ENCODE data around the gene PTPRZ1.

PTPRZ1 gene

DNA sequence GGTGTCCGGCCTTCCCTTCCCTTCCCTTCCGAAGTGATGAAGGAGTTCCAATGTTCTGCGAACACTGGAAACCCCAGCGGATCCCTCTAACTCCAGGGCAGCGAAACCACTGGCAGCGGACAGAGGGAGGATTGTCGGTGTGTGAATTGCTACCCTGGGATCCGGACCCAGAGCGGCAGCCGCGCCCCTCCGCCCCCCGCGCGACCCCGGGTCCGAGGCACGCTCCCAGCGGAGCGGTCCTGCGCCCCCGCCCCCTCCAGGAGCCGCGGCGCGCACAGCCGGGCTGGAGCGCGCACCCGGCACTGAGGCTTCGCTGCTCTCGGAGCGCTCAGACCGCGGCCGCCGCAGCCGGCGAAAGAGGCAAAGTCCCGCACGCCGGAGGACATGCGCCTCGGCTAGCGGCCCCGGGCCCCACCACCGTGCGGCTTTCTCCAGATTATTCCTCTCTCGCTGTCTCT lies at the start of gene PTPRZ1:
Gene PTPRZ1, plus strand, starts transcription at position 331 of the 458 bp plus-strand sequence. CDS start 339 bp downstream, outside the sequence.
- in situ Hi-C loops (cut with MboI; ENCODE audit: low sequenced_read_pairs): no loop called here

DNA sequence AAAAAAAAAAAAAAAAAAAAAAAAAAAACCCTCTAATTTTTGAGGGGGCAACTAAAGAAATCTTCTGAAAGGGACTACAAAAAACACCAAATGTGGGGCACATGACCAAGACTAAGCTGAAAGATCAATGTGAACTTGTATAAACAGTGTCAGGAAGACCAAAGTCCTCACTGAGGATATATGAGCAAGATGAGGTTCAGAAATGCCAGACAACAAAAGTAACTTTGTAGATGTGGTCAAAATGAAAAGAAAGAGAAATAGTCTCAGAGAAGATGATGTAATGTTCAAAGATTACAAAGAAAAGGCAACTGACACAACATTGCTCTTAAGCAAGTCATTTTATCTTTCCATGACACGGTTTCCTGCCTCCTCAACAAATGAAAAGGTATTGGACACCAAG lies 48.7 kb upstream of the PTPRZ1 start:
- in situ Hi-C loops (cut with MboI; ENCODE audit: low sequenced_read_pairs): no loop called here

DNA sequence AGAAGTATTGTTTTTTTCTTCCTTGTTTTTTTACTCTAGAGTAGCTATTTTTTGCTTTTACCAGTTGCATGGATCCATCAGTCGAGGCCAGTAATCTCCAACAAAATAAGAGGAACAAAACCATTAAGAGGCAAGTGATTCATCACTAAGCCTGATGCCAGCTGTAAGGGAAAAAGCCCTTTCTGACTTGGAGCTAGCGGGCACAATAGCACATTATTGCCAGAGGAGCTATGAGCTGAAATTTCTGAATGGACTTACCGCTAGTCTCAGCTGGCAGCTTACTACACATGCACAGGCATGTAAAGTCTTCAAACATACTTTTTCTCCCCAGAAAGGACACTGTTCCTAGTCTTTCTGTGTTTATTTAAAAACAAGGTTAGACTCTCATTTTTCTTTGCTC lies 41.6 kb upstream of the PTPRZ1 start:
- in situ Hi-C loops (cut with MboI; ENCODE audit: low sequenced_read_pairs): no loop called here

DNA sequence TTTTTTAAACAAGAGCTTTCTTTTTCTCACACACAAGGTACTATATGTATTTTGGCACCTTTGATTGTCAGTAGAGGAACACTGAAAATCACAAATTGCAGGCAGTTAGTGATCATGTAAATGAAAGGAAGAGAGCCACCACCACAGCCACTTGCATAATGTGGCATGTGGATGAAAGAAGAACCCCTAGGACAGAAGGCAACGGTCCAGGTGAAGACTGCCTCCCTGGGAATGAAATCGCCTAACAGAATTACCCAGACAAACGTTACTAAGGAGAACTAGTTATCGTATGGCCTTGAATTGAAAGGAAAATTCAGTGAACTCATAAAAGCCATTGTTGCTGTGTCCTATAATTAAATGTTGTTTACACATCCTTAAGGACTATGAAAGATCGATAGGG lies 41.2 kb upstream of the PTPRZ1 start:
- in situ Hi-C loops (cut with MboI; ENCODE audit: low sequenced_read_pairs): no loop called here

DNA sequence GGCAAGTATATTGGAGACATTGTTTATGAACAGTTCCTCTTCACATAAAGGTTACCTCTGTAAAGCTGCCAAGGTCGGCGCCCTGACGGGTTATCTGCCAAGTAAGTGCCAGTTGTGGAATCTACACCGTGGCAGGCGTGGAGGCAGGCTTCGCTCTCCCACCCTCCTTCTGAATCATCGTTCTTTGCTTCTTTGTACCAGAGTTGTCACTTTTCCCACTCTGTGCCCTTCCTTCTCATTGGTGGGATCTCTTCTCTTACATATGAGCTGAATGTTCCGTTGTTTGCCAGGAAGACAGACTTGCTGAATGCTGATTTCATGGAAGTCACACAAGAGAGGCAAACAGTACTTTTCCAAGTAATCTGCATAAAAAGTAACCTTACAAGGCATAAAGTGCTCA lies 40.6 kb upstream of the PTPRZ1 start:
- in situ Hi-C loops (cut with MboI; ENCODE audit: low sequenced_read_pairs): no loop called here

DNA sequence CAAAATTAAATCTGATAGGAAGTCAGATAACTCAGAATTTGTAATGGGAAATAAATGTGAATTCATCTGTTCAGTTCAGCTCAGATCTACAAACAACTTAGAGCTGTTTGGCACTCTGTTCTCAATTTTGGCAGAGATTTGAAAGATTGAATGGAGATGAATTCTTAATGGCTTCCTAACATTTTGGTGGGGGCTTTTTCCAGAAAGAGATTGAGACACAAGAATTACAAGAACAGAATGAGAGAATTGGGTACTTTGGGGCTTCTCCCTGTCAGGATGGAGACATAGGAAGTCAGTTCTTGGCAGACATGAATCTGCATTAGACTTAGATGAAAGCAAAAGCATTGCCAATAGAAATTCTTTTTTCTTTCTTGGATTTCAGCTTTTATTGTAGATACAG lies 39.0 kb upstream of the PTPRZ1 start:
- in situ Hi-C loops (cut with MboI; ENCODE audit: low sequenced_read_pairs): no loop called here

DNA sequence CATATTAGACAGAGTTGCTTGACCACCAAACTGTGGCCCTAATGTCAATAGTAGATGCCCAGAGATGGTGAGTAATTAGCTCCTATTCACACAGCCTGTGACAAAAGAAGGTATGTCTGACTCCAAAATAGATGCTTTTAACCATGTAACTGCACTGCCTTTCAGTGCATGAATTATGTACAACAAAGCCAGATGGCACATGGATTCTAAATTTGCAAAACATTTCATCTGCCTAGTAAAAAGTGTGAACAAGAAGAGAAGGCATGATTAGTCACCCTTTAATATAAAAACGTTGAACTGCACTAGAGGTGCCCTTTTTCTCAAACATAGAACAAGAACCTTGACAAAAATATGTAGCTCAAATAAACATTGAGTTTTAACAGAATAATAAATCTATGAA lies 35.5 kb upstream of the PTPRZ1 start:
- in situ Hi-C loops (cut with MboI; ENCODE audit: low sequenced_read_pairs): no loop called here

DNA sequence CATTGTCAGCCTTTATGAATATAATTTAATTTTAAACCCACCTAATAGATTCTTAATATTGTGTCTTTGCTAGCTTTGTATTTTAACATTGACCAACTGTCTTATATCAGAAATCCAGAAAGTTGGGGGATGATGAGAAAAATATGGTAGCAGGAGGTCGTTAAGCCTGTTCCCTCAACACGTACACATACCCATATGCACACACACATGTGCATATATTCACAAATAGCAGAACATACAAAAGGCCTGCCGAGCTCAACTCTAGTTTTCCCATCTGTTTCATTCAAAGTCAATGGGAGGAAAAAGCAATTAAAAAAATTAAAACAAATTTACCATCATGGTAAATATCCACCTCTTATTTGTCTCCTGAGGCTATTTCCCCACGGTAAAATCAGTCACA lies 25.9 kb upstream of the PTPRZ1 start:
- in situ Hi-C loops (cut with MboI; ENCODE audit: low sequenced_read_pairs): no loop called here

DNA sequence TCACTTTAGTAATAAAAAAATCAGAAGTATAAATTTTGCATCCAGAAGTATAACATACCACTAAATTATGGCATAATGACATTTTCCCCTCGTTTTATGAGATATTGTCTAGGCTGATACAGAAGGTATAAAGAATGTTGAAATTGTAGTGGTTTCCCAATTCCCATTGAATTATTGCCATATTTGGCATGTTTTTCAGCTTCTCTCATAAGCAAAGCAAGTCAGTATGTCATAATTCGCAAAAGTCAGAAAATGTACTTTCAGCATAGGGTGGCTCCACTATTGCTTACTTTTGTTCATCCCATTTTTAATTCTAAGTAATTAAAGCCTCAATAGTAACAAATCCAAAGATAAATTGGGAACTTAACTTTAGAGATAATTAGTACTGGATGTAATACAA lies 19.7 kb upstream of the PTPRZ1 start:
- in situ Hi-C loops (cut with MboI; ENCODE audit: low sequenced_read_pairs): no loop called here

DNA sequence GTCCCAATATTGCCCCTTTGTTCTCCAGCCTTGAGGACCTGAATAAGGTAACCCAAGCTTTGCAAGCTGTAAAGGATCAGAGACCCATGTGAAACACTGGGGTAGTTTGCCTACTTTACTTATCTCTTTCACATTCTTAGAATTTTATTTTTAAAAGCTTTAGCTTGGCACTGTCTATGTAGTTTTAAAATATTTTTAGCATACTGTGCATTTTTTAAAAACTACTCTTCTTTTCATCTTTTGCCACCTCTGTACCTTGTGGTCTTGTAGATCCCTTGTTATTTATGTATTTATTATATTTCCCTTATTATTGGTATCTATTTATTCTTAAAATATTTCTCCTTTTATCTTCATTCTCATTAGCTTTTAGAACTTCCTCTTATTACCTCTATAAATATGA lies 12.0 kb upstream of the PTPRZ1 start:
- in situ Hi-C loops (cut with MboI; ENCODE audit: low sequenced_read_pairs): no loop called here

DNA sequence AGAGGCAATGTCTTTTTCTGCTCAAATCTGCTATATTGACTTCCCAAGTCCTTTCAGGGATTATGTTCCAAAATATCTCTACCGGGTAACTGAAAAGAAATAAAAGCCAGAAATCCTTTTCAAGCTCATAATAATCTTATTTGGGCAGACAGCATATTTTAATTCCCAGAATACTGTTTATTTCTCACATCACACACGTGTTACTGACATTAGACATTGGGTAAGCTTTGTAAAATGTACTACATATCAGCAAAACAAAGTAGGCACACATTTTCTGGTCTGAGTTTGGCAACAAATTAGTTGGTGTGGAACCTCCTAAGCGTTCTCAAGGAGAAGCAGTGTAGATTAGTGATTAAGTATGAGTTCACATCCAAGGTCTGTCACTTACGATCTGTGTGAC lies 10.4 kb upstream of the PTPRZ1 start:
- in situ Hi-C loops (cut with MboI; ENCODE audit: low sequenced_read_pairs): no loop called here

DNA sequence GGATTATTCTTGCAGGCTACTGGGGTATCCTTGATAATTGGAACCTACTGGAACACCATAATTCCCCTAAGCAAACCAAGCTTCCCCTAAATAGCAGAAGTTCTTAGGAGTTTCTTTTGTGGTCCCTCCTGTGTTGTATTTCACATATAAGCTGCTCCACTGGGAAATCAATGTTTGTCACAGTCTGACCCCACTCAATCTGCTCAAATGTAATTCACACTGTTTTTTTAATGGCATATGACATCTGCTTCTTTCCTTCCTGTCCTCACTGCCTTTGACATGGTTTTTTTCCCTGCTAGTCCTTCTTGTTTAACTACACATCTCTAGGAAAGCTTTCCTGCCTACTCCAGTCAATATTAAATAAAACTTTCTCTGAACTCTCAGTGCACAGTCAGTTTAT lies 1.8 kb upstream of the PTPRZ1 start:
- in situ Hi-C loops (cut with MboI; ENCODE audit: low sequenced_read_pairs): no loop called here

DNA sequence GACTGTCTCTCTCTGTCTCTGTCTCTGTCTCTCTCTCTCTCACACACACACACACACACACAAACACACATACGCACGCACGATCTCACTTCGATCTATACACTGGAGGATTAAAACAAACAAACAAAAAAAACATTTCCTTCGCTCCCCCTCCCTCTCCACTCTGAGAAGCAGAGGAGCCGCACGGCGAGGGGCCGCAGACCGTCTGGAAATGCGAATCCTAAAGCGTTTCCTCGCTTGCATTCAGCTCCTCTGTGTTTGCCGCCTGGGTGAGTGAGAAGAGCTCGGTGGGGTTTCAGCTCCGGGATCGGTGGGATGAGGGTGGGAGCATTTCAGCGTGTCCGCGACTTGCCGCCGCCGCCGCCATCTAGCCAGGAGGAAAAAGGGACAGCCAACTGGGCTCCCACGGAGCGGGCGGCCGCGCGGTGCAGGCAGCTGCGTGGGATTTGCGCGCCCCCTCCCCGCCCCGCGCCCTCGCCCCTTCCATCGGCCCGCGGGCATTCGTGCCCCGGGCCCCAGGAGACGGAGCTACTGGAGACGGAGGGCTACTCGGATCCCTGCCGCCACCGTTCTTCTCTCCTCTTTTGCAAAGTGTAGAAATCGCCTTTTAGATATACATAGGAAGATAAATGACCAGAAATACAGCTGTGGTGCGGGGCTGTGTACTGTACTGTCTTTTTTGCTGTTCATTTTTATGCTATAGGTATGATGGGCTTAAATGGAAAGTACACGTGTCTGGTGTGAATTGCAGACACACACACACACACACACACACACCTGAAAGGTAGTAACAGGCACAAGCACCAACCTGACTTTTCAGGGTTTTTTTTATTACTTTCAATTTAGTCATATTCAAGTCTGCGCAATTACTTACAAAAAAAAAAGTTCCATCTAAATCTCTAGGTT lies 581 bp downstream of the PTPRZ1 start:
- in situ Hi-C loops (cut with MboI; ENCODE audit: low sequenced_read_pairs): no loop called here

DNA sequence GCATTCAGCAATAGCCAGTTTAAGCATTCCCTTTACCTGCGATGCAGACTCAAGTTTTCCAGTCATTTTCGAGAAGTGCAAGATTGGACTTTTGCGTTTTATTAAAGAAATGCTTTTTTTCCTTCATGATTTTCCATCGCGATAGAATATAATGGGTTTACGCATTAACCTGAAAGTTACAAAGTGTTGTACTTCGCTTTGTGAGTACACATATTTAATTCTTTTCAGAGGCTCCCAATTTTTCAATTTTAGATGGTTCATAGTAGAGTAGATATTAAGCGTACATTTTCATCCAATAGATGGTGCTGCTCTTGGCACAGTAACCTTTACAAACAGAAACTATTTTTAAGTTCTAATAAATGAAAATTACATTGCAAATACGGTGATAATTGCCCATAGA lies 1.3 kb downstream of the PTPRZ1 start:
- in situ Hi-C loops (cut with MboI; ENCODE audit: low sequenced_read_pairs): no loop called here

DNA sequence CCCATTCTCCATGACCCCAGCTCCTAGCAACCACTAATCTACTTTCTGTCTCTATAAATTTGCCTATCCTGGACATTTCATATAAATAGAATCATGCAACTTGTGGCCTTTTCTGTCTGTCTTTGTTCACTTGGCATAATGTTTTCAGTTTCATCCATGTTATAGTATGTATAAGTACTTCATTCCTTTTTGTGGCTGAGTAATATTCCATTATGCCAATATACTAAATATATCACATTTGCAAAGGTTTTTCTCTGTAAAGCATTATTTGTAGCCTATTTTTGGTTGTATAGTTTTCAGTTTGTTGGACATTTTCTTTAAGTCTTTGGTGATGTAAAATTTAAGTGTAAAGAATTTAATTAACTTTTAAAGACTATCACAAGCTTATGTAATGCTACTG lies 2.2 kb downstream of the PTPRZ1 start:
- in situ Hi-C loops (cut with MboI; ENCODE audit: low sequenced_read_pairs): no loop called here

DNA sequence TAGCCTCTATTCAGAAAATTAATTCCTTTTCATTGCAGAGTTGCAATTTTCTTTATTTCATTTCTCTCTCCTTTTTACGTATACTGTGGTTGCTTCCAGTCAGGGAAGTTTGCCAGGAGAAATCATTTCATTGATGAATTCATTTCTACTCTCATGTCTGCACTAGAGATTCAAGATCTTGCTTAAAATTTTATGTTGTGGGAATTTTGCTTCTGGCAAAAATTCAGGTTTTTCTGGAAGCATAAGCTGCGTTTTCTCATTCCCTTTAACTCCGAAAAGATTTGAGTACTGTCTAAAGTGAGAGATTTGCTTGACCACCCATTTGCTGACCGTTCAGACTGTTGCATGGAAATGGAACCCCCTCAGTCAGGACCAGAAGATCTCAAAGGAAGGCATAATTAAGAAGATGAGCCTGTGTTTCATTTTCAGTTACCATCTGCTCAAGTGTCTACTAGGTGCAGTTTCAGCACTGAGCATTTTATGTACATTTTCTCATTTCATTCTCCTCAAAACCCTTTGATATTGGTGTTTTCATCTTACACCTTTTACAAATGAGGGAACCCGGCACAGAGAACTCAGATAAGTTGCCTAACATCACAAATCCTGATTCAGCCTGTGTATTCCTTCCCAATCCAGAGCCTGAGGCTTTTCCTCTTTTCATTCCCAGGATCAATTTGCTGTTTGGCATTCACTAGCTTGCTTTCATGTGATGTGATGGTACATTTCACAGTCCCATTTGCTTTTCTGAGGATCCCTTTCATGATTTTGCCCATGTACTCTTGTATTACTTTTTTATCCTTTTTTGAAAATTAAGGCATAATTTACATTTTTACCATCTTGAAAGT lies 3.9 kb downstream of the PTPRZ1 start:
- in situ Hi-C loops (cut with MboI; ENCODE audit: low sequenced_read_pairs): no loop called here

DNA sequence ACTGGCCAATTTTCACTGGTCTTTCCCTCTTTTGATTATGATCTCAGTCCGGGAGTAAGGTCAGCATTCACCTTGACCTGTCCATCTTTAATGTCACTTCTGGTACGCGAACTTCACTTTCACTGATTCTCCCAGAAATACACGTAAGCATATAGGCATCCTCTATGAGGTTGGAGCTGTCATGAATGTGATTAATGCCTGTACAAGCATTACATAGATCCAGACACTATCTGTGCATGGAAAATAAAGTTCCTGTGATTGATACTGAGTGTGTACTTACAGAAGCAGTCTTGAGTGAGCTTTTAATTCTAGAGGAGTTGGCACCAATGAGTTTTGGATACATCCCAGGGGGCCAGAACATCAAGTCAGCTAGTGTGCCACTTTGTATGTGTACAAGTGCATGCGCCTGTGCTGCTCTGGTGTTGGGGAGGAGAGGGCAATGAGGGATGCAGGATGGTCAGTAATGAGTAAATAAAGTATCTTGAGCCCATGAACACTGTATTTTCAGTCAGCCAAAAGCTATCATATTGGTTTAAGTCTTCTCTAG lies 6.0 kb downstream of the PTPRZ1 start:
- in situ Hi-C loops (cut with MboI; ENCODE audit: low sequenced_read_pairs): no loop called here

DNA sequence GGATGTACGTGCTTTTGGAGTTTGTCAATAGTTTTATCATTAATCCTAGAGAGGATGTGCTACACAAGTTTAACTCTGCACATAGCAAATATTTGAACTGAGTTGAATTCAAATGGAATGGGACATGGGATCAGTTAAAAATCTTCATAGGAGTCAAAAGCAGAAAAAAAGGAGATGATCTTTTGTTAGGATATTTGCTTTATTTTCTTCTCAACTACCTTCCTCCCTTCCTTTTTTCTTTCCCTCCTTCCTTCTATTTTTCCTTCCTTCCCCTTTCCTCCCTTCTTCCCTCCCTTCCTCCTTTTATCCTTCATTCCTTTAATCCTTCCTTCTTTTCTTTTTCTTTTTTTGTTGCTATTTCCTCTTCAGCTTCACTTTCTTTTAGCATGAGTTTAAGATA lies 6.6 kb downstream of the PTPRZ1 start:
- in situ Hi-C loops (cut with MboI; ENCODE audit: low sequenced_read_pairs): no loop called here

DNA sequence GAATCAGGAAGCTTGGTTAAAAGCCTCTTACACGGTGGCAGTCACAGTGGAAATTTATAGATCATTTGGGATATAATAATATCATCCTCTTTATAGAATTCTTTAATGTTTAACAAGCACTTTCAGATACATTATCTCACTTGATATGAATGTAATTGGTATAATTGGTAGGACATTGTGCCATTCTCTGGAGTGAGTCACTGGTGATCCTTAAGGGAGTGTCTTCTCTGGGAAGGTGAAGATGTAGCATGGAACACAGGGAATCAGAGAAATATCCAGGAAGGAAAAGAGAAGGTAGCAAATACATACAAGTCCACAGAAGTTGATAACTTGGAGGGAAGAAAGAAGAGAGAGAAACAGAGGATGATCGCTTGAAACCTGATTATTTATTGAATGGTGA lies 9.8 kb downstream of the PTPRZ1 start:
- in situ Hi-C loops (cut with MboI; ENCODE audit: low sequenced_read_pairs): no loop called here

DNA sequence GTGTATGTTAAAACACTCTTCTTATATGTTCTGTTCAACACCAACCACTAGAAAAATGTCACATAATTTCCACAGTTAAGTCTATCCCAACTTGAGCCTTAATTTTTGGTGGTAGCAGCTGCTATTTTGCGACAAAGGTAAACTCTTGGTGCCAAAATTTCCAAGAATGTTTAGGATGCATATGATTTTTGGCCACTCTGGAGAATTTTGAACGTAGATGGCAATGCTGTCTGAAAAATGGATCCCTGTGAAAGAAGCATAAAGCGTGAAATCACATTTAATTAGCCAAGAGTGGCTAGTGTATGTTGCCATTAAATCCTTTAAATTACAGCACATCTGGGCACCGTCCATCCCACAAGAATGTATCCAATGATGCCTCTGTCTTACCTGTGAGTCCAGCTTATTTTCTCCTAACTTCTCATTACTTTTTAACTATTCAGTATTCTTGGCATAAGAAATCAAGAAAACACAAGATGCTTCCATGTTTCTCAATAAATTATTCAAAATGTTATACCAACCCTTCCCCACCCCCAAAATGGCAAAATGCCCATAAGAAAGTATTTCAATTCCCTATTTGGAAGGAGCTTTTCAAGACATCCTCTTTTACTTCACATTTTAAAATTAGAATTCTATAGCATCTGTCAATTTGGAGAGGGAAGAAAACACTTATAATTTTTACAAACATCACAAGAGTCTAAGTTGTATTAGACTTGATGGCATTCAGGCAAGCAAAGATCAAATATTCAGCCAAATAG lies 12.4 kb downstream of the PTPRZ1 start:
- in situ Hi-C loops (cut with MboI; ENCODE audit: low sequenced_read_pairs): no loop called here

DNA sequence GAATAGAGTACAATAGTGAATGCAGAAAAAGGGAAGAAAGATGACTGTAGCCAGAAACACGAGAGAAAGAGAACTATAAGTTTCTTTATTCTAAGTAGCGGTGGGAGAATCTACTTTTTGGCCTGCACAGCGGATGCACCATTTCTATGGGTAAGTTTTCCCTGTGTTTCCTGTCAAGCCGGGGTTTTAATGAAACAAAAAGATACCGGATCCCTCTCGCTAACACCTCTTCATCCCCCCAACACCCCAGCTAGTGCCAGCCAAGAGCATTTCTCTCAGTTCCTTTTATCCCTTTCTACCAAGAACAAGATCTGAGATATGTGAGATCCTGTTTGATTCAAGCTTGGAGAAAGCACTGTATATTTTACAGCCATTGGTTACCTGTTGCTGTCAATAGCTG lies 14.7 kb downstream of the PTPRZ1 start:
- in situ Hi-C loops (cut with MboI; ENCODE audit: low sequenced_read_pairs): no loop called here

All from HL-60/S4 treated with phorbol 12-myristate 13-acetate at 8.2 ng/mL for 4 days and 3 days (cell line).